Keratinocyte (primary cell): ENCODE measurements around the gene GSK3A. TPM values are rescaled to one million over a fixed set of nuclear protein-coding genes. Genes with fewer than 3 reads are reported as not detected.

Experiments
- DNase-seq: peaks from one replicate; pipeline ENCODE4 v3.0.0-alpha.2; 2011; ENCODE audit warnings: low read depth, missing footprints, low spot score
- FAIRE-seq: peaks from 2 replicates; lab custom pipeline; 2011; peaks lifted over from hg19 to GRCh38; lab: Jason Lieb, UNC
- H2AFZ ChIP-seq: 2 replicates; pipeline ENCODE4 v1.6.0; 2012; ENCODE audit warnings: low read length, control low read depth, inconsistent platforms; ENCODE audit not compliant: control insufficient read depth
- H3K27ac ChIP-seq: 2 replicates; pipeline ENCODE4 v1.5.1; 2011; ENCODE audit warnings: low read length; ENCODE audit not compliant: control insufficient read depth, insufficient read depth
- H3K27me3 ChIP-seq: 3 replicates; pipeline ENCODE4 v1.6.0; 2011; ENCODE audit warnings: low read length; ENCODE audit not compliant: control insufficient read depth, insufficient read depth; ENCODE audit errors: extremely low read depth
- H3K36me3 ChIP-seq, 2 experiments: 2 replicates in 1 of 2; 3 replicates in 1 of 2; pipeline ENCODE4 v1.5.1; 2011; ENCODE audit warnings: low read length in 2 of 2, mild to moderate bottlenecking in 1 of 2; ENCODE audit not compliant: control insufficient read depth in 2 of 2, insufficient read depth in 2 of 2; ENCODE audit errors: extremely low read depth in 1 of 2
- H3K4me1 ChIP-seq: 3 replicates; pipeline ENCODE4 v1.5.1; 2011; ENCODE audit warnings: low read length; ENCODE audit not compliant: control insufficient read depth, insufficient read depth; ENCODE audit errors: extremely low read depth
- H3K4me2 ChIP-seq: 3 replicates; pipeline ENCODE4 v1.6.0; 2011; ENCODE audit warnings: low read depth, low read length; ENCODE audit not compliant: control insufficient read depth, insufficient read depth; ENCODE audit errors: extremely low read depth
- H3K4me3 ChIP-seq, 3 experiments: fragments of 200-600 bp in 1 of 3; sonication (generic) in 1 of 3; 2 replicates in 2 of 3; 3 replicates in 1 of 3; pipeline ENCODE4 v1.5.1; 2011 to 2016; ENCODE audit warnings: low read length in 3 of 3, mild to moderate bottlenecking in 3 of 3, control low read depth in 2 of 3, inconsistent platforms in 1 of 3, low read depth in 1 of 3, mixed read lengths in 1 of 3, mixed run types in 1 of 3, moderate library complexity in 1 of 3; ENCODE audit not compliant: control insufficient read depth in 2 of 3, insufficient read depth in 2 of 3; ENCODE audit errors: extremely low read depth in 1 of 3
- H3K79me2 ChIP-seq: 2 replicates; pipeline ENCODE4 v1.6.0; 2012; ENCODE audit warnings: low read length; ENCODE audit not compliant: control insufficient read depth, insufficient read depth
- H3K9ac ChIP-seq: 3 replicates; pipeline ENCODE4 v1.6.0; 2011; ENCODE audit warnings: low read length; ENCODE audit not compliant: control insufficient read depth, insufficient read depth; ENCODE audit errors: extremely low read depth
- H3K9me1 ChIP-seq: 3 replicates; pipeline ENCODE4 v1.6.0; 2011; ENCODE audit warnings: low read length; ENCODE audit not compliant: control insufficient read depth, insufficient read depth; ENCODE audit errors: extremely low read depth
- H3K9me3 ChIP-seq: 2 replicates; pipeline ENCODE4 v1.5.1; 2012; ENCODE audit warnings: low read depth, low read length; ENCODE audit not compliant: control insufficient read depth
- H4K20me1 ChIP-seq: 3 replicates; pipeline ENCODE4 v1.6.0; 2011; ENCODE audit warnings: low read length; ENCODE audit not compliant: control insufficient read depth, insufficient read depth; ENCODE audit errors: extremely low read depth
- CTCF ChIP-seq, 3 experiments: IDR thresholded peaks in 1 of 3; conservative IDR thresholded peaks in 1 of 3; optimal IDR thresholded peaks in 1 of 3; 2 replicates in 2 of 3; 3 replicates in 1 of 3; pipeline versions ENCODE3 to v1.5.1; 2011; ENCODE audit warnings: low read length in 3 of 3, mild to moderate bottlenecking in 3 of 3, moderate library complexity in 2 of 3, control low read depth in 1 of 3, inconsistent platforms in 1 of 3; ENCODE audit not compliant: insufficient read depth in 2 of 3; ENCODE audit errors: extremely low read depth in 1 of 3
- EZH2 ChIP-seq: IDR thresholded peaks from one replicate; pipeline ENCODE4 v1.6.1; 2012; ENCODE audit warnings: inconsistent platforms, mild to moderate bottlenecking, low read length, moderate library complexity
- dilution Hi-C: fragments of 300-500 bp; cut with MboI; formaldehyde crosslinking; loops from one replicate; pipeline ENCODE4 v1.7.0; 2020; ENCODE audit warnings: low sequenced_read_pairs; ENCODE audit not compliant: extremely low pct_ligation_motif_present
- polyA plus RNA-seq, 5 experiments: library from polyadenylated mRNA; depleted of rRNA in 3 of 5; stranded (reverse) in 3 of 5; stranded (forward) in 1 of 5; unstranded in 1 of 5; fragments of >200 nt; gene quantifications; 1 replicate in 1 of 5; 2 replicates in 3 of 5; 3 replicates in 1 of 5; pipeline versions ENCODE4 v1.2.1 to v1.2.3, GENCODE V29; 2011 to 2012; ENCODE audit warnings: missing spikeins in 2 of 5, low read depth in 1 of 5, low replicate concordance in 1 of 5

GSK3A gene
- polyA plus RNA-seq, 1 donor (not counting 4 experiments of a cell fraction or from before 2014, with no cell fraction given), result 36.9 TPM

GRCh38 chr19:42281827-42282762, 39.7 kb upstream of the GSK3A start:
- no peaks in the 10 kb centered on the region for H3K27me3 ChIP-seq
- dilution Hi-C loops, result no loop called here
- no peak overlapping the region for H3K4me3 ChIP-seq
- H2AFZ ChIP-seq, result no peak overlapping the region
- peaks cover 36% of the 10 kb centered on the region for H3K79me2 ChIP-seq
- peak overlapping the region; percentile 71 for H3K4me2 ChIP-seq
- DNase-seq, result no peak
- TF ChIP-seq EZH2, result no peak
- TF ChIP-seq CTCF (optimal IDR thresholded peaks at IDR 0.05 in 1 of 3, IDR thresholded peaks at IDR 0.05 in 1 of 3, conservative IDR thresholded peaks at IDR 0.05 in 1 of 3; ENCODE audit: extremely low read depth in 1 of 3, insufficient read depth in 2 of 3, low read length in 3 of 3), result no peak
- peak; percentile 43 for FAIRE-seq
- H3K9me1 ChIP-seq, result peaks cover 3% of the 10 kb centered on the region
- H3K27ac ChIP-seq, result peak overlapping the region; percentile 55
- peaks cover 66% of the 10 kb centered on the region for H3K4me1 ChIP-seq
- H4K20me1 ChIP-seq, result no peaks in the 10 kb centered on the region
- H3K9ac ChIP-seq, result peak overlapping the region; percentile 2
- peaks cover 2 to 16% of the 10 kb centered on the region in 2 experiments for H3K36me3 ChIP-seq
- no peaks in the 10 kb centered on the region for H3K9me3 ChIP-seq

- H4K20me1 ChIP-seq, result no peaks in the 10 kb centered on the region
- no peak for TF ChIP-seq EZH2
- no peak for TF ChIP-seq CTCF (optimal IDR thresholded peaks at IDR 0.05 in 1 of 3, IDR thresholded peaks at IDR 0.05 in 1 of 3, conservative IDR thresholded peaks at IDR 0.05 in 1 of 3; ENCODE audit: extremely low read depth in 1 of 3, insufficient read depth in 2 of 3, low read length in 3 of 3)
- H3K4me2 ChIP-seq, result peak overlapping the region; percentile 71
- DNase-seq (peak; percentile 65), FAIRE-seq (no peak)
- peaks cover 74% of the 10 kb centered on the region for H3K4me1 ChIP-seq
- H3K27ac ChIP-seq, result peak overlapping the region; percentile 55
- H2AFZ ChIP-seq, result no peak overlapping the region
- peaks cover 3% of the 10 kb centered on the region for H3K9me1 ChIP-seq
- no peaks in the 10 kb centered on the region for H3K27me3 ChIP-seq
- H3K36me3 ChIP-seq, result peaks cover 1 to 15% of the 10 kb centered on the region in 2 experiments
- dilution Hi-C loops, result no loop called here
- peaks cover 36% of the 10 kb centered on the region for H3K79me2 ChIP-seq
- H3K9ac ChIP-seq, result peak overlapping the region; percentile 2
- H3K4me3 ChIP-seq, result peak overlapping the region; percentile 22 to 56 (median 35)
- H3K9me3 ChIP-seq, result no peaks in the 10 kb centered on the region
Observed at GRCh38 chr19:42281146-42281826, 38.9 kb upstream of the GSK3A start.
